ENCODE measurements around the gene DAB2.

The DAB2 gene

DNA sequence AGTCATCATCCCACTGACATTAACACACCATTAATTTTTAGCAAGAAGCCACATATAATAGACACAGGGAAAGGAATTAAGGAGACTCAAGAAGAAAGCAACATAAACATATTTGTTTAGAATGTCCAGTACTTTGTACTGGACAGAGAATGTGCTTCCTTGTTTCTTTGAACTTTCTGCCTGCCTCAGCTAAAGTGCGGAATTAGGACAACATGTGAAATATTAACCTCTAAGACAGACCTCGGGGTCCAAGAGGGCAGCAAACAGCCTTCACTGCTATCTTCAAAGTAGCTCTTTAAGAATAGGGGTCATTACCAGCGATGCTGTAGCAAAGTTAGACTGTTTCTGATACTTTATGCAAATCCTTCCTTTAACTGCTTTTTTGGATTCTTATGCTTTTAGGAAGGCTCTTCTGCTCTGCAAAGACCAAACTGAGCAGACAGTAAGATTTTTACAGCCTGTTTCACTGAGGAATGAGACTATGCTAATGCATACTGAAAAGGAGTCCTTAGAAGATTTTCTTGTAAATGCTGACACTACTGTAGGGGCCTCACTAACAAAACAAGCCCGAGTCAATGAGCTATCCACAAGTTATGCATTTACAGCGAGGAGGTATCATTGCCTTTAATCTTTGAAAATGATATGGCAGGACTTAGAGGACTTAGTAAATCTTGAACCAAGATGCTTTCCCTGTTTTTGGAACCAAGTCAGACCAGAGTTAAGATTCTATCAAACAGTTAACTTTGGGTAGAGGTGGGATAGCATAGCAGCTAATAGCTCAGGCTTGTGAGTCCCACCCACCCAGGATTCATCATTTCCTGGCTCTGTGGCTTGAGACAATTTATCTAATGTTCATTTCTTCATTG is 23.8 kb downstream of the DAB2 start:
- no peak for DNase-seq

DNA sequence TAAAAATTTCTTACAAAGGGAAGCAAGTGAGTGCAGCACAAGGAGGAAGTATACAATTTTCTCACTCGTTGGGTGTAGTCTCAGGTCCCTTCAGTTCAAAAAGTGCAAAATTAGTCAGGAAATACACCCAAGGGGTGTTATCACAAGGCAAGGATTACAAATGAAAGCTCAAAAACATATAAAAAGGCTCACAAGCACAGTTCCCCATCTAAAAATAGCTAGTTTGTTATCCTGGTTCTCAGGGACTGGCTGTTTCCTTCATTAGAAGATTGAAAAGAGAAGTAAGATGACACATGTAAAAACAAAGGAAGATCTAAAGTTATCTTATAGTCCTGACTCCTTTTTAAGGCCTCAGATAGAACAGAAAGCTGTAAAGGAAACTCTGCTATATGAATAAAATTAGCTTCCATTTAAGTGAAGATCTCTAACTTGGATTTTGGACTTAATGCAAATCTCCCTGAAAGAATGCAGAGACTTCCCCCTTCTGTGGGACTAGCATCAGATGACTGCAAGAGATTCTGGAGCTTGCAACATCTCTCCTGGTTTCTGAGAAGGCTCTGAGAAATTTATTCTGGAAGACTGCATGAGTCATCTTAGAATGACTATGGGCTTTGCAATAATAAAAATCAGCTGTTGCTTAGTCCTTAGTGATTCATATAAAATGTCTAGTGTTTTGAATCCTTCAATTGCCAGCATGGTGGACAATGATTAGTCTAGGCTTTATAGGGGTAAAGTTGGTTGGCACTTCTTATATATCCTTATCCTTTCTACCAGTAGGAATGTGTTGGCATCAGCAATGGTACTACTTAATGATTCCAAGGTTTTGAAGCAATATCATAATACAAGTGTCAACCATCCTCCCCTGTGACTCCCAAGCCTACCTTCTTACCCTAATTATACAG is 25.4 kb downstream of the DAB2 start:
- DNase-seq, result peak; percentile 85
- in situ Hi-C loops (cut with HindIII; ENCODE audit: low pct_ligation_motif_present, low pct_unique_long_range_greater_than_20kb, low sequenced_read_pairs), result loop anchor here (25.0 kb wide), 1 partner anchor 138 kb away; no protein-coding TSS in a partner anchor

More for the DNA sequence above, 23.8 kb downstream of the DAB2 start:
- in situ Hi-C loops (cut with HindIII; ENCODE audit: low pct_ligation_motif_present, low pct_unique_long_range_greater_than_20kb, low sequenced_read_pairs), result no loop called here

DNA sequence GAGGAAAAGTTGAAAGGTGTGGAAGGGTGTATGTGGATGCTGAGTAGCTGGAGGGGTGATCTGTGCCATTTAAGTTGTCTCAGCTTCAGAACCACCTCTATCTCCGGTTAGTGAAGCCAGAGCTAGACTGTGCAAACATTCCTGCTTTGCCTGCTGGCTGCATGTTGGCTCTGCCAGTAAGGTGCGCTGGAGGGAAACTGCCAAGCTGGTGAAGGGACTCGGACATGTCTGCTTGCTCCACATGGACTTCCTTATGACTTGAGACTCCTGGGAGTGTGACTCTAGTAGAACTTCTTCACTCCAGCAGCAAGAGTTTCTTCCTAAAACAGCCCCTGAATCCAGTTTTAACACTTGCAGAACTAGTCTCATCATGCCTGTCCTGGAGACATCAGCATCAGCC is 27.9 kb downstream of the DAB2 start:
- in situ Hi-C loops (cut with HindIII; ENCODE audit: low pct_ligation_motif_present, low pct_unique_long_range_greater_than_20kb, low sequenced_read_pairs), result loop anchor here (25.0 kb wide), 1 partner anchor 140 kb away; no protein-coding TSS in a partner anchor

DNA sequence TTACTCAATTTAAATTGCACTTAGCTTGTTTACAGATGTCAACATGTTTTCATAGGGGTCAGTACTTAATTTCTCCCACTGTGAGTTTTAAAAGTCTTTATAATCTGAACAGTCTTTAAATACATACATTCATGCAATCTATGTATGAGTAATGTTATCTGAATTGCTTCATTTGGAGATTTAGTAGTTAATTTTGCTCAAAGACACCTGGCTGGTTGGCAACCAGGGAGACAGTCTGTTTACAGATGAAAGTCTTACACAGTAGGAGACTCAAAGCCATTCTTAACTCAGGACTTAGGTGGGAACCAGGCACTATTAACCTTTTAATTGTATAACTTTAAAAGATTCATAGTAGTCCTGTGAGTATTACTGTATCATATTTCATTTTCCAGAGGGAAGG is 29.3 kb downstream of the DAB2 start:
- in situ Hi-C loops (cut with HindIII; ENCODE audit: low pct_ligation_motif_present, low pct_unique_long_range_greater_than_20kb, low sequenced_read_pairs), result loop anchor here (25.0 kb wide), 1 partner anchor 142 kb away; no protein-coding TSS in a partner anchor
- DNase-seq, result no peak

More for the DNA sequence above, 27.9 kb downstream of the DAB2 start:
- DNase-seq, result no peak

DNA sequence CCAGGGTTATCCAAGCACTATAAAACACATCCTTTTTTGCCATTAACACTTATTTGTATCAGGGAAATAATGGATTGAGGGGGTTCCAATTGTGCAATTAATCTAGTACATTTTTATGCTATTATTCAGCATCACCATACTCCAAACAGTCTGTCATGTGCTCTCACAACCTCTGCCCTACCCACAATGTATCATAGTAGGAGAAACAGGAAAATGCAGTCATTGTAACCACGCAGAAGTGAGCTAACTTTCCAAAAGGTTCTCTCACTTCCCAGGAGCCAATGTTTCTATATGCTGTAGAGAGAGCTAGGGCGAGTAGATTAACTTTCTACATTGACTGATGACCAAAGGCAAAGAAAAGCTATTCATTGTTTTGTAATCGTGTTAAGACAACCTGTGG is 29.8 kb downstream of the DAB2 start:
- no peak for DNase-seq
- in situ Hi-C loops (cut with HindIII; ENCODE audit: low pct_ligation_motif_present, low pct_unique_long_range_greater_than_20kb, low sequenced_read_pairs), result loop anchor here (25.0 kb wide), 1 partner anchor 142 kb away; no protein-coding TSS in a partner anchor

DNA sequence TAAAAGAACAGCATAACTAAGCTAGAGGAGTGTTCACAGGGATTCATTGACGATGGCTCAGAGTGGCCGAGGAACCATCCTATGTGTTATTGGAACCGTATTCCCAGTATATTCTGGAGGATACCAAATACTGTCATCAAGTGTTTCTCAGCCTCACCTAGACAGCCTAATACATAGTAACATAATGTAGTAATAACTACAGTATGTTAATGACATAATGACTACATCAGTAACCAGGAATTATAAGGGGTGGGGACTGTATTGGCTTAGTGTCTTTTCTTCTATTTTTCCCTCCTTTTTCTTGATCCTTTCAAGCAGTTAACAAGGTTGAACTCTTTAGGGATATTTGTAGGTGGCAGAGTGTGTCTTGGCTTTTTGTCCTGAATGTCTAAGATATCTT is 33.8 kb downstream of the DAB2 start:
- in situ Hi-C loops (cut with HindIII; ENCODE audit: low pct_ligation_motif_present, low pct_unique_long_range_greater_than_20kb, low sequenced_read_pairs), result loop anchor here (25.0 kb wide), 1 partner anchor 146 kb away; no protein-coding TSS in a partner anchor

DNA sequence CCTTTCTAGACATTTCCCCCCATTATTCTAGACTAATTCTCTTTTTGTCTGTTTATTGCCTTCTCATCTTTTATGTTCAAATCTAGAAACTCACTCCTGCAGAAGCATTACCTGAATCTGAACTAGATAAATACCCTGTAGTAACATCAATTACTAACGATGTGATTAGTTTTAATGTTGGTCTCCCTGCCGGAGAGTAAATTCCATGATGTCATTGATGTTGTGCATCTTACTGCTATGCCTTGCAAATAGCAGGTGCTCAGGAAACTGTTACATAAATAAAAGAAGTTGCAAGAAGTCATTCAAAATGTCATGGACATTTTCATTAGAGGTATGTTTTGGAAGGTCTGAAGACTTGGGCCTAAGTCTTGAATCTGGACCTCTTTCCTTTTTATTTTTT is 37.5 kb downstream of the DAB2 start:
- in situ Hi-C loops (cut with HindIII; ENCODE audit: low pct_ligation_motif_present, low pct_unique_long_range_greater_than_20kb, low sequenced_read_pairs), result loop anchor here (25.0 kb wide), 1 partner anchor 150 kb away; no protein-coding TSS in a partner anchor
- DNase-seq, result no peak

More for the DNA sequence above, 33.8 kb downstream of the DAB2 start:
- DNase-seq, result no peak

DNA sequence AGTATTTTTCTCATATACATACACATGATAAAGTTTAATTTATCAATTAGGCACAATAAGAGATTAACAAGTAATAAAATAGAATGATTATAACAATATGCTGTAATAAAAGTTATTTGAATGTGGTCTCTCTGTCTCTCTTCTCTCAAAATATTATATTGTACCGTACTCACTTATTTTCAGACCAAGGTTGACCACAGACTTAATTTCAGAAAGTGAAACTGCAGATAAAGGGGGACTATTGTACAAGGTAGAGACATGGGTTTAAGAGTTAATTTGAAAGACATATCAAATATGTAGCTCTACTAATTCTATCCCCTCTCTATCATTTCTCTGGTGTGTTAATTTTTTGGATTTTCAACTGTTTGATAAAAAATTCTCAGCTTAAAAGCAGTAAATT is 40.5 kb downstream of the DAB2 start:
- DNase-seq, result no peak
- in situ Hi-C loops (cut with HindIII; ENCODE audit: low pct_ligation_motif_present, low pct_unique_long_range_greater_than_20kb, low sequenced_read_pairs), result loop anchor here (25.0 kb wide), 1 partner anchor 153 kb away; no protein-coding TSS in a partner anchor

DNA sequence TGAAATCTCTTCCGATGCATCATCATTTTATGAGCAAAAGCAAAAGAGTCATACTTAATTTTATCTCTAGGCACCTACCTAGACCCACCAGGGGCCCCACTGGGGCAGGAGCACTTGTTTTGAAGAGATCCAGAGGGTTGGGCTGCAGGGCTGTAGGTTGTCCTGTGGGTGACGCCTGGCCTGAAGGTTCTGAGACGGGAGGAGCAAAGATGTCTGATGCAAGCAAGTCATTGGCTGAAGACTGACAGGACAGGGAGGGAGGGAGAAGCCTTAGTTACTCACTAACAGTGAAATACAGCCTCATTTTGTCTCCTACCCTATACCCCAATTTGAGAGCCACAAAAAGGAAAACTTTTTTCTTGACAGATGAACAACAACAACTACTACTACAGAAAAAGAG is 43.4 kb downstream of the DAB2 start:
- DNase-seq, result no peak
- in situ Hi-C loops (cut with HindIII; ENCODE audit: low pct_ligation_motif_present, low pct_unique_long_range_greater_than_20kb, low sequenced_read_pairs), result loop anchor here (25.0 kb wide), 1 partner anchor 156 kb away; no protein-coding TSS in a partner anchor

DNA sequence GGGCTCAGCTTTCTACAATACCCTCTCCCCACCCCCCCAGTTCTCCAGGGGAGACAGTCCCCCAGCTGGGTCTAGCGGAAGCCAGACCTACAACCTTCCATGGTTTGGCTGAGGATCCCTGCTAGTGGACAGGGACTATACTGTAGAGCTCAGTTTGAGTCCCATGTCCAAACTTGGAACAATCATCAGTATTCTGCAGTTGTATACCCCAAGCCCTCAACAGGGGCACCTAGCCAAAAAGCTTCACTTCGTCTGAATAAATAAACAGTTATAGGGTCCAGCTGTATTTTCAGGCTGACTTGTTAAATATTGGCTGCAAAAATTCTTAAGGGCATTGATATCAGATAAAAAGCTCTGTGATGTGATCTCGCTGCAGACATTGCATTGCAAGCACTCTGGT is 45.1 kb downstream of the DAB2 start:
- DNase-seq, result no peak

DNA sequence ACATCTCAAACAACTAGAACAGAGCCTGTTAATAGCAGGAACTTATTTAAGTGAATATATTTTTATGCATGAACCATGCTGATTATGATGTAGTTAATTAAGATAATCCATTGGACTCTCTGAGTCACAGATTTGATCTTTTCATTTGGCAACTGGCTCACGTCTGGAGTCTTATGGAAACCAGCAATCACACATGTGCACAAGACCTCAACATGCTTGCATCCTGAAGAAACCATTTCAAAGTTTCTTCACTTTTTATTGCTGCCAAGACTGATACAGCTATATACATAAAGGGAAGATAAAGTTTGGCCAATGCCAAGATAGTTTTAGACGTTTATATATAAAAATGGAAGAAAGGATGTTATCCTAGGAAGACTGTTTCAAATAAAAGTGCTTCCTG is 47.2 kb downstream of the DAB2 start:
- no peak for DNase-seq
- in situ Hi-C loops (cut with HindIII; ENCODE audit: low pct_ligation_motif_present, low pct_unique_long_range_greater_than_20kb, low sequenced_read_pairs), result loop anchor here (25.0 kb wide), 1 partner anchor 160 kb away; no protein-coding TSS in a partner anchor

More for the DNA sequence above, 45.1 kb downstream of the DAB2 start:
- in situ Hi-C loops (cut with HindIII; ENCODE audit: low pct_ligation_motif_present, low pct_unique_long_range_greater_than_20kb, low sequenced_read_pairs), result loop anchor here (25.0 kb wide), 1 partner anchor 158 kb away; no protein-coding TSS in a partner anchor

DNA sequence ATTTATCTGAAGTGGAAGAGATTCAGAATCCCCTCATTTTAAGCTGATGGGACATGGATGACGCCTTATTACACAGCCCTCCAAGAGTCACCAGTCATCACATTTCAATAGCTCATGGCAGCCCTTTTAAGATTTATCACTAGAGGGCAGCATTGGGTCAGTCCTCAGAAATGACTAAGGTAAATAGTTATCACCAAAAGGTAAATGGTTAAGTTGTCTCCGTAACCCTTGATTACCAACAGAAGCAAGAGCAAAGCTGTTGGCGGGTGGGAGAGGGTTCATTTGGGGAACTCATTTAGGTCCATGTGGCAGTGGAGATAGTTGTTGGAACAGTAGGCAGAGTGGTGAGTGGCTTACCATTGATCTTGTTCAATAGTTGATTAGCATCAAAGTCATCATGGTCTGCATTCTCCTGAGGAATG is 48.5 kb downstream of the DAB2 start:
- in situ Hi-C loops (cut with HindIII; ENCODE audit: low pct_ligation_motif_present, low pct_unique_long_range_greater_than_20kb, low sequenced_read_pairs), result loop anchor here (25.0 kb wide), 1 partner anchor 161 kb away; no protein-coding TSS in a partner anchor
- peak; percentile 67 for DNase-seq

DNA sequence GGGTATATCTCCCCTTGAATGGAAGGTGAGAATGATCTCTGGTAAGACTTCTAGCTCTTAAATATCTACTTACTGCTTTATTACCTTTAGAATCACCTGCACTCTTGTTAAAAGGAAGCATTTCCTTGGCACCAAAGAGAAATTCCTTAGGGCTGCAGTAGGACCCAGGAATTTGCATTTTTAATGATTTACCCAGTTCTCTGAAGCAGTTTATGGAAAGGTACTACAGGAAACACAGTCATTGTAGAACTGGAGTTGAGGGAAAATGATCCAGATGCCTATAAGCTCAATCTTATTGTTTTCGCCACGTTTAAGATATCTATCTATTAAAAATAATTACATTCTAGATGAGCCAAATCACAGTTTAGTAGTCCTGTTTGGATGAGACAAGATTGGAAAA is 51.0 kb downstream of the DAB2 start:
- in situ Hi-C loops (cut with HindIII; ENCODE audit: low pct_ligation_motif_present, low pct_unique_long_range_greater_than_20kb, low sequenced_read_pairs), result no loop called here
- DNase-seq, result peak; percentile 33

DNA sequence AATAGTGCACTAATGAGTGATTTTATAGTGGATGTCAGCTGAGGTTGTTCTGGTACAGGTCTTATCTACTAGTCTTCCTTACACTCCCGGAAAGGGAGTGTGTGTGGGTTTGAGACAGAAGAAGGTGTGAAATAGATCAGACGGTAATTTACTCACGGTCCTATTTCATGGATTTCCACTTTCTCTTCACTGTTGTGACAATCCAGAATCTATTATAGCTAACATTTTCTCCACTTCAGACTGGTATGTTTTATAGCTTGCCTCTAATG is 53.5 kb downstream of the DAB2 start:
- no peak for DNase-seq
- in situ Hi-C loops (cut with HindIII; ENCODE audit: low pct_ligation_motif_present, low pct_unique_long_range_greater_than_20kb, low sequenced_read_pairs), result no loop called here

DNA sequence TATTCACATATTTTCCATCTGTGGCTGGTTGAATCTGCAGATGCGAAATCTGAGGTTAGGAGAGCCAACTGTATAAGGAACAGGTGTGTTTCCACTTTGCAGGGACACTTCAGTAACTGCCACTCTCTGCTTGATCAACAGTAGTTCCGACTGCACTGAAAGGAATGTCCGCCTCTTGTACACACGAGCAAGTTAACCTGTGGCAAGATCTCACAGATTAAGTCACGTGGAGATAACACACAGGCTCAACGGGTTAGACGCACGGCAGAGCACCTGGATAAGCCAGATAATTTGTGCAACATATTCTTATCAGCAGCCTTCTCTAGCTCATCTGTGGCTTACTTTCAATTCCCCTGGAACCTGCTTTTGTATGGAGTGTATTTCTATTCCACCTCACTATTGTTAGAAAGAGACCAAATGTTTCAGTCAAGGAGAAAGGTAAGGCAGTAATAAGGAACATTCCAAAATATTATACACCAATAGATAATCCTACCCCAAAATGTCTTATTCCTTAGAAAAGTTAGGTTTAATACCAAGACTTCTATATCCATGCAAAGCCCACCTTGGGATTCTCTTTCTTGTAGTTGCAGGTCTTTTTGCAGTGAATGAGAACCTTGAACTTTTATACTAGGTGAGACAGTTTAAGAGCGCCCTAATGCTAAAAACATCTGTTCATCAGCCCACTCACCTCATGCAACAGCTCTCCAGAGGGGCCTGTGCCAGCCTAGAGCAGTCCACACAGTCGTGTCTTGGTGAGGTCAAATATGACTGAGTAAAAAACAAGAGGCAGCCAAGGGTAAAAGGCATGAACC is 54.0 kb downstream of the DAB2 start:
- in situ Hi-C loops (cut with HindIII; ENCODE audit: low pct_ligation_motif_present, low pct_unique_long_range_greater_than_20kb, low sequenced_read_pairs), result no loop called here

DNA sequence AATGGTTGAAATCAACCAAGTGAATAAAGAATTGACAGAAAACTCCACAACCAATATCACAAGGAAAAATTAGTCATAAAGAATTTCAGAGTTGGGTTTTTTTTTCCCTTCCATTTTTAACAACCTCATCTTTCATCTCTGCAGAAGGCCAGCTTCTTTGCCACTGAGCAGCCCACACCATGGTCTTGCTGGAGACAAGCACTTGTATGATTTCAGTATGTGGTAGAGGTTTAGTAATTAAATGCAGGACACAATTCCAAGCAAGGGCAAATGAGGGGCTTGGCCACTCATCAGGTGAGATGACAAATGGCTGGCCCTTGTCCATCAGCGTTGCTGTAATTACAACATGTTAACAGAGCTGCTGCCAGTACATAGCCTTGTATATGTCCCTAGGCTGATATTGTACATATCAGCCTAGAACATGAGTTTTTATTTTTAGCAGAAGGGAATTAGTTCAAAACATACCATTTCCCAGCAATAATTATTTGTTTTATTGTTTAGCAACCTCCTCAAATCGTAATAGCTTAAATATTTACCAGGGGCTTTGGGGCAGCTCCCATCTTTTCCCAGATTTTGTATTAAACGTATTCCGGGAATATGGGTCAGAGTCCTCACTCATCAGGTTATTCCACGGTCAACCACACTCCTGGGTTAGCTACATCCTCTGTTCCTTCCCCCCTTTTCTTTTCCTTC is 55.5 kb downstream of the DAB2 start:
- in situ Hi-C loops (cut with HindIII; ENCODE audit: low pct_ligation_motif_present, low pct_unique_long_range_greater_than_20kb, low sequenced_read_pairs), result no loop called here
- no peak for DNase-seq

More for the DNA sequence above, 54.0 kb downstream of the DAB2 start:
- no peak for DNase-seq

DNA sequence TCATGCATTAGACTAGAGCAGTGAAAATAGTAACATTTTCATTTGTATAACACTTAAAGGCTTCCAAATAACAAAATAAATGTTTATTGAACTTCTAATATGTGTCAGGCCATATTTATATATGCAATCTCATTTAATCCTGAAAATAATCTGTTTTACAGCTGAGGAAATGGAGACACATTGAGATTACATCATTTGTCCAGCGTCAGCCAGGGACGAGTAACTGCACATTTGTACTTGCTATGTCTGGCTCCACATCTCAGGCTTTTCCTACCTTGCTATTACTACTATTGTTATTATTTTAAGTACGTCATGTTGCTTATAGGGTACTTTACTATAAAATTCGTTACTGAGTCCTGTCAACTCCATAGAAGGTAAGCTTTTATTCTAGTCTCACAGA is 56.7 kb downstream of the DAB2 start:
- in situ Hi-C loops (cut with HindIII; ENCODE audit: low pct_ligation_motif_present, low pct_unique_long_range_greater_than_20kb, low sequenced_read_pairs), result no loop called here
- DNase-seq, result no peak

DNA sequence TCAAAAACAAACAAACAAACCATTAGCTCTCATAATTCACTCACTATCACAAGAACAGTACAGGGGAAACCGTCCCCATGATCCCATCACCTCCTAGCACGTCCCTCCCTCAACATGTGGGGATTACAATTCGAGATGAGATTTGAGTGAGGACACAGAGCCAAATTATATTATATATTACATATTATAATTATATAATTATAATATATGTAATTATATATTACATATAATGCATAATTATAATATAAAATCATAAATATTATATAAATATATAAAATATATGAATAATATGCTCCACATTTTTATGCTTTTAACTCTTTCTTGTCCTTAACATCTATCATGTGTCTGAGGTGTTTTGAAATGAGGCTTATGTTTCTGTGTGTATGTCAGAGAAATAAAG is 57.1 kb downstream of the DAB2 start:
- DNase-seq, result no peak
- in situ Hi-C loops (cut with HindIII; ENCODE audit: low pct_ligation_motif_present, low pct_unique_long_range_greater_than_20kb, low sequenced_read_pairs), result no loop called here
